GM13977 (cell line): ENCODE measurements around the gene TFAP2E.

Experiments used
- DNase-seq: peaks from one replicate; pipeline ENCODE4 v3.0.0; 2012; ENCODE audit warnings: low spot score
- in situ Hi-C: fragments of 300-500 bp; cut with MboI; formaldehyde crosslinking; loops from one replicate; pipeline ENCODE4 v1.12.0; 2022; ENCODE audit warnings: low sequenced_read_pairs, low pct_unique_long_range_greater_than_20kb, mixed read lengths, inconsistent platforms; ENCODE audit not compliant: unreplicated experiment
- TF ChIP-seq, protein P1 (sequence below): IDR thresholded peaks from 2 replicates; pipeline ENCODE4 v1.5.1; 2012; ENCODE audit warnings: mild to moderate bottlenecking, control low read depth; ENCODE audit not compliant: insufficient read depth; ENCODE audit errors: extremely low read depth, missing control alignments

The TFAP2E gene

DNA sequence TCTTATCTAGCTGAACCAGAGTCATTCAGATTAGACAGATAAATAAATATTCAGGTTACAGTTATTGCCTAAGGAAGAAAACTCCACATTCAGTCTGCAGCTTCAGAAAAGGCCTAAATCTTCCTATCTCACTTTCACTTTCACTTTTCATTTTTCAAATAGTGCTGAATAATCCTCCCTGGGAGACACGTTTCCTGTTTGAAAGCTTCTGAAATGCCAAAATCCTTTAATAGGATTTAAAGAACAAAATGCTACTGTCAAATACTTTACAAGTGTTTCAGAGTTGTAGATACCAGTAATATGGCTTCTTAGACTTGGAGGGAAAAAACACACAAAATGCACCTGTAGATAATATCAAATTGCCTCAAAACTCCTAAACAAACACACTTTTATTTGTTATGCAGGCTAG, 64.3 kb downstream of the TFAP2E start:
- TF ChIP-seq, protein P1, sequence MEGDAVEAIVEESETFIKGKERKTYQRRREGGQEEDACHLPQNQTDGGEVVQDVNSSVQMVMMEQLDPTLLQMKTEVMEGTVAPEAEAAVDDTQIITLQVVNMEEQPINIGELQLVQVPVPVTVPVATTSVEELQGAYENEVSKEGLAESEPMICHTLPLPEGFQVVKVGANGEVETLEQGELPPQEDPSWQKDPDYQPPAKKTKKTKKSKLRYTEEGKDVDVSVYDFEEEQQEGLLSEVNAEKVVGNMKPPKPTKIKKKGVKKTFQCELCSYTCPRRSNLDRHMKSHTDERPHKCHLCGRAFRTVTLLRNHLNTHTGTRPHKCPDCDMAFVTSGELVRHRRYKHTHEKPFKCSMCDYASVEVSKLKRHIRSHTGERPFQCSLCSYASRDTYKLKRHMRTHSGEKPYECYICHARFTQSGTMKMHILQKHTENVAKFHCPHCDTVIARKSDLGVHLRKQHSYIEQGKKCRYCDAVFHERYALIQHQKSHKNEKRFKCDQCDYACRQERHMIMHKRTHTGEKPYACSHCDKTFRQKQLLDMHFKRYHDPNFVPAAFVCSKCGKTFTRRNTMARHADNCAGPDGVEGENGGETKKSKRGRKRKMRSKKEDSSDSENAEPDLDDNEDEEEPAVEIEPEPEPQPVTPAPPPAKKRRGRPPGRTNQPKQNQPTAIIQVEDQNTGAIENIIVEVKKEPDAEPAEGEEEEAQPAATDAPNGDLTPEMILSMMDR, result no peak
- in situ Hi-C loops, result no loop called here
- peak; percentile 28 for DNase-seq

DNA sequence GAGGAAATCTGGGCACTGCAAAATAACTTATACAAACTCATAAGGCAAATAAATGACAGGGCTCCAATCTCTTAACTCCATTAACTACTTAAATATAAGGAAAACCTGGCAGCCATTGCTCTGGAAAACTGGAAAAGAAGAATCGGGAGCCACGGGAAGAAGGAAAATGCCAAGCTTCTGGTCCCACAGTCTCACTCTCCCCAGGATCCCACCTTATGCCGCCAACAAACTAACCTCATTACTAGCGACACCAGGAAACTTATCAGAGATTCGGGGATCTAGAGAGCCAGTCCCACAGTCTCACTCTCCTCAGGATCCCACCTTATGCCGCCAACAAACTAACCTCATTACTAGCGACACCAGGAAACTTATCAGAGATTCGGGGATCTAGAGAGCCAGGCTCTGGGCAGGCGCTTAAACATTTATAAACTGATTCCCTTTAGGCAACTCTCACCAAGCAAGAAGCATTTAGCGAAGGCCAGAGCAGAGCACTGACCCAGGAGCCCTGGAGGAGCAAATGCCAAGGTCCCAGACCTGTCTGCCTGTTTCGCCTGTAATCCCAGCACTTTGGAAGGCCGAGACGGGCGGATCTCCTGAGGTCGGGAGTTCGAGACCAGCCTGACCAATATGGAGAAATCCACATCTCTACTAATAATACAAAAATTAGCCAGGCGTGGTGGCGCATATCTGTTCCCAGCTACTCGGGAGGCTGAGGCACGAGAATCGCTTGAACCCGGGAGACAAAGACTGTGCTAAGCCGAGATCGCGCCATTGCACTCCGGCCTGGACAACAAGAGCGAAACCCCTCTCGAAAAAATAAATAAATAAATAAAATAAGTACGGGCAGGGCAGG, 67.5 kb downstream of the TFAP2E start:
- TF ChIP-seq, protein P1, result no peak
- DNase-seq, result no peak
- in situ Hi-C loops, result no loop called here

DNA sequence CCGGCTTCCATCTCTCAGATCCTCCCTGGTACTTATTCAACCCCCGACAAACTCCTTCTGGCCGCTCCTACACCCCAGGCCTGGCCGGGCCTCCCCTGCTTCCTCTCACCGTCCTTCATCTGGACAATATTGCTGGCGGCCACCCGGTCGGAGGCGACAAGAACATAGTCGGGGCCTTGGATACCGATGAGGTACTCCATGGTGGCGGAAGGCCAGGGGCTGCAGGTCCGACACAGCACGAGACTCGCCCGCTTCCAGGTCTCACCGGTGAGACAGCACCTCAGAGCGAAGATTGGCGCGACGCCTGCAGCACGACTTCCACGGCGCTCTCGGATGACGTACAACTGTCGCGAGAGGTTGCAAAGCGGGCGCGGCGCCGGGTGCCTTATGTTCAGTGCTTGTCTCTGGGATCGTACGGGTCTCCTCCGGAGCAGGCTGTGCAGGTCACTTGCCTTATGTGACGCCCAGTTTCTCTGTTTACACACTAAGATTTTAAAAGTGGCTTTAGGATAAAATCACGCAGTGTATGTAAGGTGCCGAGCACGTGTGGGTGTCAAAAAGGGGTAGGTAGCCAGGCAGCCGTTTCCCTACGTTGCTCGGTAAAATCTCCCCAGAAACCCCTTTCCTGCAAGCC, 68.2 kb downstream of the TFAP2E start, which contains the start of gene PSMB2:
Gene PSMB2, minus strand, starts transcription at position 294 of the 634 bp plus-strand sequence. Its CDS starts 94 bp downstream, at position 200.
- in situ Hi-C loops, result no loop called here
- TF ChIP-seq, protein P1, result no peak
- DNase-seq, result peak; percentile 89

DNA sequence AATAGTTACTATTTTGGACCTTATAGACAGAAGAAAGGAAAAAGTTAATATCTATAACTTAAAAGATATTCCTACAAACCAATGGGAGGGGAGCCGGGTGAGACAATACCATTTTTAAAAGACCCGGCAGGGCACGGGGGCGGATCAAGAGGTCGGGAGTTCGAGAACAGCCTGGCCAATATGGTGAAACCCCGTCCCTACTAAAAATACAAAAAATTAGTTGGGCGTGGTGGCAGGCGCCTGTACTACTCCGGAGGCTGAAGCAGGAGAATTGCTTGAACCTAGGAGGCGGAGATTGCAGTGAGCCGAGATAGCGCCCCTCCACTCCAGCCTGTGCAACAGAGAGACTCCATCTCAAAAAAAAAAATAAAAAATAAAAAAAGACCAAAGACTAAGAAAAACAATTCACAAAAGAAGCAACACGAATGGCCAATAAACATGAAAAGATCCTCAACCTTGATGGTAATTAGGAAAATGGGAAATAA, 69.4 kb downstream of the TFAP2E start:
- DNase-seq, result no peak
- TF ChIP-seq, protein P1, result no peak
- in situ Hi-C loops, result no loop called here

DNA sequence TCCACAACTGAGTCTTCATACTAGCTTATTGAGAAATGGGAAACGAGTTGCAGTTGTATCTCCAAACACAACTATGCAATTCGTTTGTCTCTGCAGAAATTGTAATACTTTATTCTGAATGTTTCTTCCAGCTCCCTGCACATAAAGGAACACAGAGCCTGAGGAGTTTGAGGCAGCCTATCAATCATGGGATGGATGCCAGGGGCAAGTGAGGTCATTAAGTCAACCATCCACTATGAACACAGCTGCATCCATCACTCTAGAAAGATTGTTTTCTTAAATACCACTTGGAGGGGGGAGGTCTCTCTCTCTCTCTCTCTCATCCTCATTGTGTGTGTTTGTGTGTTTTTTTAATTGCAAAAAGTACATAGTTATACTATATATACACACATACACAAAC, 71.1 kb downstream of the TFAP2E start:
- no peak for DNase-seq
- TF ChIP-seq, protein P1, result no peak
- in situ Hi-C loops, result no loop called here
